HCT116 (cell line): Measurements from ENCODE around the gene XPO4.

Experiments
- CEBPB ChIP-seq: IDR thresholded peaks from 2 replicates; pipeline ENCODE4 v1.6.1; 2012; ENCODE audit warnings: low read depth
- CTCF ChIP-seq, 3 experiments: fragments of 200-600 bp in 1 of 3; sonication (generic) in 1 of 3; IDR thresholded peaks in 2 of 3; conservative IDR thresholded peaks in 1 of 3; 2 replicates each; pipeline ENCODE4 v1.5.1; 2012 to 2017; ENCODE audit warnings: low read depth in 2 of 3, low read length in 2 of 3, antibody characterized with exemption in 1 of 3, borderline replicate concordance in 1 of 3, control low read depth in 1 of 3, mild to moderate bottlenecking in 1 of 3, mixed read lengths in 1 of 3, mixed run types in 1 of 3, moderate library complexity in 1 of 3; ENCODE audit not compliant: insufficient read depth in 1 of 3
- EZH2 ChIP-seq: fragments of 200-600 bp; sonication (generic); IDR thresholded peaks from 2 replicates; pipeline ENCODE4 v1.6.1; 2017; ENCODE audit warnings: antibody characterized with exemption, mixed run types
- EZH2phosphoT487 ChIP-seq: fragments of 200-600 bp; IDR thresholded peaks from 2 replicates; pipeline ENCODE4 v1.6.1; 2018; ENCODE audit warnings: antibody characterized with exemption, borderline replicate concordance
- JUND ChIP-seq: IDR thresholded peaks from 2 replicates; pipeline ENCODE4 v1.6.1; 2012
- POLR2A ChIP-seq: IDR thresholded peaks from 2 replicates; pipeline ENCODE4 v1.7.0; 2011; ENCODE audit warnings: borderline replicate concordance; ENCODE audit not compliant: insufficient read depth, insufficient read length; ENCODE audit errors: extremely low read depth
- POLR2AphosphoS5 ChIP-seq: IDR thresholded peaks from 2 replicates; pipeline ENCODE4 v1.6.1; 2011; ENCODE audit warnings: mild to moderate bottlenecking, low read depth, low read length, moderate library complexity
- SIN3A ChIP-seq: IDR thresholded peaks from 2 replicates; pipeline ENCODE4 v1.6.1; 2012; ENCODE audit warnings: low read depth
- SRF ChIP-seq: IDR thresholded peaks from 2 replicates; pipeline ENCODE4 v1.6.1; 2012; ENCODE audit warnings: low read depth
- YY1 ChIP-seq: IDR thresholded peaks from 2 replicates; pipeline ENCODE4 v1.6.1; 2011; ENCODE audit warnings: low read length, low read depth, moderate library complexity, mild to moderate bottlenecking; ENCODE audit not compliant: insufficient replicate concordance; ENCODE audit errors: extremely low read depth
- ZBTB33 ChIP-seq: IDR thresholded peaks from 2 replicates; pipeline ENCODE4 v1.6.1; 2011; ENCODE audit warnings: mild to moderate bottlenecking, low read length, moderate library complexity; ENCODE audit not compliant: insufficient replicate concordance; ENCODE audit errors: extremely low read depth

- TF ChIP-seq CTCF (IDR thresholded peaks at IDR 0.05 in 2 of 3, conservative IDR thresholded peaks at IDR 0.05 in 1 of 3; ENCODE audit: borderline replicate concordance in 1 of 3, insufficient read depth in 1 of 3, low read depth in 2 of 3, low read length in 2 of 3) (no peak), POLR2A (no peak), JUND (no peak), EZH2phosphoT487 (no peak), EZH2 (no peak), YY1 (no peak), POLR2AphosphoS5 (no peak), CEBPB (no peak), SIN3A (no peak), ZBTB33 (no peak), SRF (no peak)
Measured at GRCh38 chr13:20848203-20848602, 54.3 kb downstream of the XPO4 start.
